ENCODE data around the gene TMOD2.

The TMOD2 gene

GRCh38 chr15:51861557-51862359, 110.4 kb downstream of the TMOD2 start:
- H3K4me1 ChIP-seq (ENCODE audit: insufficient read depth, poor library complexity, severe bottlenecking) = peaks cover 53% of the 10 kb centered on the region
- H3K27ac ChIP-seq (ENCODE audit: poor library complexity, severe bottlenecking) = peak overlapping the region; percentile 100
- H3K9me3 ChIP-seq (ENCODE audit: severe bottlenecking) = no peaks in the 10 kb centered on the region
- peaks cover 61% of the 10 kb centered on the region for H3K36me3 ChIP-seq (ENCODE audit: low read depth)
- ATAC-seq (ENCODE audit: low read depth) (peak; percentile 43), DNase-seq (ENCODE audit: low spot score) (no peak)
- H3K27me3 ChIP-seq (ENCODE audit: insufficient read depth, poor library complexity, severe bottlenecking) = no peaks in the 10 kb centered on the region
- no peak for TF ChIP-seq CTCF (IDR thresholded peaks at IDR 0.05; ENCODE audit: poor library complexity, severe bottlenecking)
- H3K4me3 ChIP-seq (ENCODE audit: severe bottlenecking) = no peak overlapping the region

- Histone ChIP-seq H3K27me3 (ENCODE audit: insufficient read depth, poor library complexity, severe bottlenecking) (no peaks in the 10 kb centered on the region), H3K4me1 (ENCODE audit: insufficient read depth, poor library complexity, severe bottlenecking) (peaks cover 67% of the 10 kb centered on the region), H3K4me3 (ENCODE audit: severe bottlenecking) (no peak overlapping the region), H3K36me3 (ENCODE audit: low read depth) (peaks cover 70% of the 10 kb centered on the region), H3K27ac (ENCODE audit: poor library complexity, severe bottlenecking) (peak overlapping the region; percentile 100), H3K9me3 (ENCODE audit: severe bottlenecking) (no peaks in the 10 kb centered on the region)
- ATAC-seq (ENCODE audit: low read depth) (no peak), DNase-seq (ENCODE audit: low spot score) (no peak)
- no peak for TF ChIP-seq CTCF (IDR thresholded peaks at IDR 0.05; ENCODE audit: poor library complexity, severe bottlenecking)
These were observed 111.7 kb downstream of the TMOD2 start for GRCh38 chr15:51863131-51863530.

- no peak for TF ChIP-seq CTCF (IDR thresholded peaks at IDR 0.05; ENCODE audit: poor library complexity, severe bottlenecking)
- peaks cover 76% of the 10 kb centered on the region for H3K36me3 ChIP-seq (ENCODE audit: low read depth)
- DNase-seq (ENCODE audit: low spot score) = peak; percentile 96
- no peak overlapping the region for H3K4me3 ChIP-seq (ENCODE audit: severe bottlenecking)
- H3K4me1 ChIP-seq (ENCODE audit: insufficient read depth, poor library complexity, severe bottlenecking) = peaks cover 81% of the 10 kb centered on the region
- peak overlapping the region; percentile 100 for H3K27ac ChIP-seq (ENCODE audit: poor library complexity, severe bottlenecking)
- H3K9me3 ChIP-seq (ENCODE audit: severe bottlenecking) = no peaks in the 10 kb centered on the region
- peak; percentile 94 for ATAC-seq (ENCODE audit: low read depth)
- no peaks in the 10 kb centered on the region for H3K27me3 ChIP-seq (ENCODE audit: insufficient read depth, poor library complexity, severe bottlenecking)
These were observed 113.1 kb downstream of the TMOD2 start for GRCh38 chr15:51864408-51865056.

GRCh38 chr15:51865317-51865716, 113.9 kb downstream of the TMOD2 start:
- DNase-seq (ENCODE audit: low spot score) (no peak), ATAC-seq (ENCODE audit: low read depth) (no peak)
- Histone ChIP-seq H3K9me3 (ENCODE audit: severe bottlenecking) (no peaks in the 10 kb centered on the region), H3K36me3 (ENCODE audit: low read depth) (peaks cover 84% of the 10 kb centered on the region), H3K4me3 (ENCODE audit: severe bottlenecking) (no peak overlapping the region), H3K4me1 (ENCODE audit: insufficient read depth, poor library complexity, severe bottlenecking) (peaks cover 81% of the 10 kb centered on the region), H3K27me3 (ENCODE audit: insufficient read depth, poor library complexity, severe bottlenecking) (no peaks in the 10 kb centered on the region), H3K27ac (ENCODE audit: poor library complexity, severe bottlenecking) (peak overlapping the region; percentile 100)
- no peak for TF ChIP-seq CTCF (IDR thresholded peaks at IDR 0.05; ENCODE audit: poor library complexity, severe bottlenecking)
